Measurements from ENCODE around the gene MCF2L2. TPM values are rescaled to one million over a fixed set of nuclear protein-coding genes. Genes with fewer than 3 reads are reported as not detected.

The MCF2L2 gene
- total and polyA plus RNA-seq, 2 of the 13 experiments (the other 11 are each of a cell fraction or from before 2014, with no cell fraction given): not detected

- intact Hi-C loops (cut with micrococcal nuclease; ENCODE audit: unreplicated experiment): no loop called here
- 2% methylated on average over 6 of the region's 6 CpGs for WGBS (ENCODE audit: low lambda C conversion rate)
- no peaks in the 10 kb centered on the region for H3K79me2 ChIP-seq (ENCODE audit: insufficient read depth, low read length)
- POLR2A ChIA-PET: no interaction called here
- FAIRE-seq (no peak), ATAC-seq (no peak), DNase-seq (ENCODE audit: low spot score) (no peak)
- in situ Hi-C loops (cut with HindIII; ENCODE audit: extremely low pct_ligation_motif_present, low pct_unique_long_range_greater_than_20kb): no loop called here
- H3K27me3 ChIP-seq (ENCODE audit: control insufficient read depth in 1 of 2, insufficient read depth in 2 of 2, low read length in 2 of 2): peaks cover 2 to 47% of the 10 kb centered on the region in 2 experiments
- H2AFZ ChIP-seq (ENCODE audit: low read length): no peak overlapping the region
- CTCF ChIA-PET (ENCODE audit: low intra/inter-chr PET ratio, low total read pairs): no interaction called here
- no peak overlapping the region for H3K27ac ChIP-seq (ENCODE audit: extremely low read length, insufficient read depth, low read length)
- no peak overlapping the region for H3K4me2 ChIP-seq (ENCODE audit: low read depth, low read length)
- no peaks in the 10 kb centered on the region for H3K4me1 ChIP-seq (ENCODE audit: insufficient read depth, low read length)
- no peaks in the 10 kb centered on the region for H3K9me3 ChIP-seq (ENCODE audit: low read length)
- no peaks in the 10 kb centered on the region for H4K20me1 ChIP-seq (ENCODE audit: insufficient read depth, low read length)
- no TSS peak for BruUV-seq (replicated peaks)
- no peak overlapping the region for H3K4me3 ChIP-seq (replicated peaks in 1 of 3; ENCODE audit: insufficient read depth in 1 of 3, low read depth in 2 of 3, low read length in 3 of 3)
- H3K36me3 ChIP-seq (replicated peaks in 1 of 2; ENCODE audit: control insufficient read depth in 1 of 2, insufficient read depth in 2 of 2, low read length in 2 of 2): no peaks in the 10 kb centered on the region
- no peak overlapping the region for H3K9ac ChIP-seq (ENCODE audit: insufficient read depth, low read depth, low read length)
- no peak for TF ChIP-seq ZNF576 (CRISPR knock-in tag; IDR thresholded peaks at IDR 0.05)
- no peak for TF ChIP-seq KLF12 (CRISPR knock-in tag; IDR thresholded peaks at IDR 0.05; ENCODE audit: borderline replicate concordance)
- TF ChIP-seq GABPB1 (CRISPR knock-in tag; IDR thresholded peaks at IDR 0.05): no peak
- TF ChIP-seq ZFP36L1 (CRISPR knock-in tag; IDR thresholded peaks at IDR 0.05): no peak
- TF ChIP-seq ZNF709 (CRISPR knock-in tag; IDR thresholded peaks at IDR 0.05): no peak
- no peak for TF ChIP-seq SUZ12 (IDR thresholded peaks at IDR 0.05; ENCODE audit: low read depth, low read length)
- no peak for TF ChIP-seq SNAPC4 (CRISPR knock-in tag; IDR thresholded peaks at IDR 0.05)
- no peak for TF ChIP-seq ZC3H13 (CRISPR knock-in tag; IDR thresholded peaks at IDR 0.05)
- TF ChIP-seq ZFP62 (CRISPR knock-in tag; IDR thresholded peaks at IDR 0.05): no peak
- TF ChIP-seq ZZZ3 (CRISPR knock-in tag; IDR thresholded peaks at IDR 0.05; ENCODE audit: borderline replicate concordance): no peak
- TF ChIP-seq GABPA (IDR thresholded peaks at IDR 0.05; ENCODE audit: low read depth, low read length): no peak
- TF ChIP-seq GABPA (CRISPR knock-in tag; IDR thresholded peaks at IDR 0.05; ENCODE audit: low read depth): no peak
- TF ChIP-seq ZNF20 (CRISPR knock-in tag; IDR thresholded peaks at IDR 0.05): no peak
- no peak for TF ChIP-seq ZBED4 (CRISPR knock-in tag; IDR thresholded peaks at IDR 0.05; ENCODE audit: borderline replicate concordance)
- TF ChIP-seq CREB1 (IDR thresholded peaks at IDR 0.05): no peak
- TF ChIP-seq CREB1 (CRISPR knock-in tag; IDR thresholded peaks at IDR 0.05): no peak
- TF ChIP-seq GATAD2A (CRISPR knock-in tag; IDR thresholded peaks at IDR 0.05): no peak
Measured at GRCh38 chr3:183375337-183375736, 53.1 kb downstream of the MCF2L2 start.

Data from HepG2 (cell line).